KMS-11 (cell line): ENCODE data around the gene LINC01488.

Experiments
- H2AFZ ChIP-seq: fragments of 200-600 bp; sonication (generic); 2 replicates; pipeline ENCODE4 v1.6.1; 2016; ENCODE audit warnings: antibody characterized with exemption, mixed run types, low read depth
- H3K27ac ChIP-seq: fragments of 200-600 bp; sonication (generic); 2 replicates; pipeline ENCODE4 v1.6.1; 2016; ENCODE audit warnings: mild to moderate bottlenecking, mixed run types
- H3K27me3 ChIP-seq: fragments of 200-600 bp; sonication (generic); 2 replicates; pipeline ENCODE4 v1.6.1; 2017; ENCODE audit warnings: mild to moderate bottlenecking, low read depth, mixed run types, moderate library complexity; ENCODE audit not compliant: insufficient read depth
- H3K36me3 ChIP-seq: fragments of 200-600 bp; sonication (generic); 2 replicates; pipeline ENCODE4 v1.6.1; 2017; ENCODE audit warnings: mild to moderate bottlenecking, mixed run types; ENCODE audit not compliant: insufficient read depth
- H3K4me1 ChIP-seq: fragments of 200-600 bp; sonication (generic); 2 replicates; pipeline ENCODE4 v1.6.1; 2016; ENCODE audit warnings: mild to moderate bottlenecking, low read depth, mixed run types; ENCODE audit not compliant: poor library complexity, severe bottlenecking
- H3K4me2 ChIP-seq: fragments of 200-600 bp; sonication (generic); 2 replicates; pipeline ENCODE4 v1.7.0; 2016; ENCODE audit warnings: mild to moderate bottlenecking, mixed run types
- H3K4me3 ChIP-seq: fragments of 200-600 bp; sonication (generic); IDR thresholded peaks from 2 replicates; pipeline ENCODE4 v1.6.1; 2017; ENCODE audit warnings: low read depth, low read length, mixed read lengths; ENCODE audit not compliant: insufficient read depth
- H3K79me2 ChIP-seq: fragments of 200-600 bp; sonication (generic); 2 replicates; pipeline ENCODE4 v1.6.1; 2016; ENCODE audit warnings: low read depth, mixed run types; ENCODE audit not compliant: insufficient read depth
- H3K9ac ChIP-seq: fragments of 200-600 bp; sonication (generic); 2 replicates; pipeline ENCODE4 v1.6.1; 2016; ENCODE audit warnings: mild to moderate bottlenecking, mixed run types
- H4K20me1 ChIP-seq: fragments of 200-600 bp; sonication (generic); 2 replicates; pipeline ENCODE4 v1.6.1; 2016; ENCODE audit warnings: mild to moderate bottlenecking, mixed run types; ENCODE audit not compliant: insufficient read depth
- CTCF ChIP-seq: fragments of 200-600 bp; sonication (generic); conservative IDR thresholded peaks from 2 replicates; pipeline ENCODE4 v1.6.1; 2017; ENCODE audit warnings: low read depth, mild to moderate bottlenecking, antibody characterized with exemption, low read length, moderate library complexity, mixed read lengths

LINC01488 gene

DNA sequence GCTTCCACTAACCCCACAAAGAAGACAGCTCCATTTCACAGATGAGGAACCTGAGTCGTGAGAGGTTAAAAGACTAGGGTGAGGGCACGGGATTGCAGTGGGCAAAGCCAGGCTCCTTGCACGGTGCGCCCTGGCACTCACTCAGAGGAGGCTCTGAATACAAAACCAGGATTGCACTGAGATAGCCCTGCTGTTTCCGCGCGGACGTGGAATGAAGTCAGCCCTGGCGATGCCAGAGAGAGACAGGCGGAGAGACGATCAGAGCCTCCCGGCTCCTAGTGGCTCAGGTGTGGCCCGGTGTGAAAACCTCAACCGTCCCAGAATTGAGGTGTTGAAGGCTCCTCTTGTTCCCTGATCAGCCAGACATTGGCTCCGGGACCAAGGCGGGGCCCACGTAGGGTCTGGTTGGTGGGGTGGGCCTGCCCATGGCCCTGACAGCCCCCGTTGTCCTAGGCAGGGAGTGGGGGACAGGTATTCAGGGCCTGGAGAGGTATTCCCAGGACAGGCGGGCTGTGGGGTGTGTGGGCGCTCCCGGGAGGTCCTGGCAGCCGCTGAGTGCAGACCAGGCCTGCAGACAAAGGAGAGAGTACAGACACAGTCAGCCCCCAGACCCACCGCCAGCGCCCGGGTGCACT lies 43.1 kb upstream of the LINC01488 start:
- Histone ChIP-seq H4K20me1 (no peaks in the 10 kb centered on the region), H3K79me2 (no peaks in the 10 kb centered on the region), H3K4me2 (no peak overlapping the region), H3K4me3 (no peak overlapping the region), H3K36me3 (no peaks in the 10 kb centered on the region), H3K27me3 (peaks cover 18% of the 10 kb centered on the region; the same call in 1 of the 2 replicates), H3K27ac (no peak overlapping the region), H3K9ac (no peak overlapping the region), H2AFZ (no peak overlapping the region), H3K4me1 (no peaks in the 10 kb centered on the region)
- TF ChIP-seq CTCF: no peak

- H3K36me3 ChIP-seq: no peaks in the 10 kb centered on the region
- TF ChIP-seq CTCF: no peak
- no peak overlapping the region for H3K4me3 ChIP-seq
- H2AFZ ChIP-seq: no peak overlapping the region
- H3K4me1 ChIP-seq: no peaks in the 10 kb centered on the region
- no peak overlapping the region for H3K27ac ChIP-seq
- H4K20me1 ChIP-seq: no peaks in the 10 kb centered on the region
- H3K4me2 ChIP-seq: no peak overlapping the region
- no peaks in the 10 kb centered on the region for H3K79me2 ChIP-seq
- H3K27me3 ChIP-seq: peaks cover 21% of the 10 kb centered on the region; the same call in 1 of the 2 replicates
- H3K9ac ChIP-seq: no peak overlapping the region
These were observed 42.3 kb upstream of the LINC01488 start for GRCh38 chr11:69439127-69439526.

GRCh38 chr11:69439651-69440464 lies 41.6 kb upstream of the LINC01488 start:
- no peaks in the 10 kb centered on the region for H3K4me1 ChIP-seq
- H4K20me1 ChIP-seq: no peaks in the 10 kb centered on the region
- no peak for TF ChIP-seq CTCF
- no peaks in the 10 kb centered on the region for H3K79me2 ChIP-seq
- H3K4me3 ChIP-seq: no peak overlapping the region
- peaks cover 21% of the 10 kb centered on the region; the same call in 1 of the 2 replicates for H3K27me3 ChIP-seq
- H3K4me2 ChIP-seq: no peak overlapping the region
- no peak overlapping the region for H2AFZ ChIP-seq
- H3K27ac ChIP-seq: no peak overlapping the region
- H3K36me3 ChIP-seq: no peaks in the 10 kb centered on the region
- H3K9ac ChIP-seq: no peak overlapping the region

GRCh38 chr11:69440876-69441275 lies 40.6 kb upstream of the LINC01488 start:
- H3K9ac ChIP-seq: no peak overlapping the region
- no peak overlapping the region for H3K4me2 ChIP-seq
- H3K4me1 ChIP-seq: no peaks in the 10 kb centered on the region
- H3K27ac ChIP-seq: no peak overlapping the region
- H4K20me1 ChIP-seq: no peaks in the 10 kb centered on the region
- peaks cover 21% of the 10 kb centered on the region; the same call in 1 of the 2 replicates for H3K27me3 ChIP-seq
- no peaks in the 10 kb centered on the region for H3K36me3 ChIP-seq
- H3K79me2 ChIP-seq: no peaks in the 10 kb centered on the region
- H3K4me3 ChIP-seq: no peak overlapping the region
- no peak for TF ChIP-seq CTCF
- H2AFZ ChIP-seq: no peak overlapping the region
